Stimulated activated CD4-positive, alpha-beta T cell treated with anti-CD3 and anti-CD28 coated beads, TNF-alpha, amount 100 ng/mL, for 1 hour (primary cell): ENCODE data around the gene BCKDK.

ENCODE experiments used
- DNase-seq, 3 donors: peaks; one replicate each; pipeline ENCODE4 v3.0.0-alpha.2; 2020; ENCODE audit warnings: low read depth in 3 of 3, low spot score in 1 of 3

The BCKDK gene

GRCh38 chr16:31108035-31108793 is at the start of gene BCKDK:
TSS of gene BCKDK (plus strand) at chr16:31108386. CDS start at chr16:31109224, 838 bp downstream.
- peak in 2 of 3 donors; percentile 19 to 63 for DNase-seq

GRCh38 chr16:31061126-31061812 is 46.9 kb upstream of the BCKDK start:
- no peak for DNase-seq

GRCh38 chr16:31061813-31062440 is 46.3 kb upstream of the BCKDK start:
- no peak for DNase-seq

- no peak for DNase-seq
Measured at GRCh38 chr16:31063495-31063842, 44.7 kb upstream of the BCKDK start.

- no peak for DNase-seq
Measured at GRCh38 chr16:31063843-31064611, 44.2 kb upstream of the BCKDK start.

GRCh38 chr16:31064882-31065461 is 43.2 kb upstream of the BCKDK start:
- DNase-seq: no peak

GRCh38 chr16:31067342-31067741 is 40.8 kb upstream of the BCKDK start:
- DNase-seq: no peak

GRCh38 chr16:31071861-31072260 is 36.3 kb upstream of the BCKDK start:
- no peak for DNase-seq

- no peak for DNase-seq
Measured at GRCh38 chr16:31072540-31073141, 35.5 kb upstream of the BCKDK start.

- DNase-seq: peak; percentile 56 to 85 (median 59)
Measured at GRCh38 chr16:31073142-31073969, 34.8 kb upstream of the BCKDK start.

GRCh38 chr16:31073970-31074813 is 34.0 kb upstream of the BCKDK start, which contains the start of the genes ZNF646 and ZNF668:
TSS of gene ZNF646 (plus strand) at chr16:31074422. CDS start at chr16:31076325, 1,903 bp downstream.
TSS of gene ZNF668 (minus strand) at chr16:31074240. CDS start at chr16:31064459, 9,781 bp downstream.
- DNase-seq: peak; percentile 87 to 94 (median 93)

GRCh38 chr16:31074814-31075183 is 33.4 kb upstream of the BCKDK start:
- no peak for DNase-seq

- no peak for DNase-seq
Measured at GRCh38 chr16:31076319-31076718, 31.9 kb upstream of the BCKDK start.

GRCh38 chr16:31077024-31077423 is 31.2 kb upstream of the BCKDK start:
- DNase-seq: no peak

GRCh38 chr16:31077592-31078396 is 30.4 kb upstream of the BCKDK start:
- no peak for DNase-seq

- no peak for DNase-seq
Measured at GRCh38 chr16:31078597-31079341, 29.4 kb upstream of the BCKDK start.

GRCh38 chr16:31079342-31079944 is 28.7 kb upstream of the BCKDK start:
- no peak for DNase-seq
